OCI-LY7 (cell line): Measurements from ENCODE around the gene ICE1. TPM values are rescaled to one million over a fixed set of nuclear protein-coding genes. Genes with fewer than 3 reads are reported as not detected.

Source experiments
- BruUV-seq: library from RNA; stranded (reverse); fragments of 400-500 nt; replicated peaks from 2 replicates; lab custom pipeline; 2021; lab: Mats Ljungman, UMichigan
- CTCF ChIA-PET: fragments of 300-600 bp; sonication (Branson Sonifier 250); formaldehyde crosslinking; loops from one replicate; lab custom pipeline; 2022; ENCODE audit warnings: antibody characterized with exemption; ENCODE audit not compliant: unreplicated experiment; lab: Charles Lee
- POLR2A ChIA-PET: fragments of 300-600 bp; sonication (Branson Sonifier 250); formaldehyde crosslinking; loops from one replicate; lab custom pipeline; 2022; ENCODE audit warnings: antibody characterized with exemption; lab: Charles Lee
- DNase-seq: peaks from one replicate; pipeline ENCODE4 v3.0.0-alpha.2; 2015; ENCODE audit warnings: low spot score
- H2AFZ ChIP-seq: fragments of 200-600 bp; sonication (generic), shearing (Covaris generic); 2 replicates; pipeline ENCODE4 v1.6.1; 2014; ENCODE audit warnings: mild to moderate bottlenecking, antibody characterized with exemption, low read length, moderate library complexity
- H3K27ac ChIP-seq: fragments of 200-600 bp; sonication (generic); 2 replicates; pipeline ENCODE4 v1.5.1; 2014; ENCODE audit warnings: mixed run types, low read depth, mild to moderate bottlenecking, moderate library complexity, low read length, inconsistent platforms; ENCODE audit not compliant: poor library complexity, severe bottlenecking
- H3K36me3 ChIP-seq: fragments of 200-600 bp; sonication (generic); 2 replicates; pipeline ENCODE4 v1.6.1; 2014; ENCODE audit warnings: mild to moderate bottlenecking, antibody characterized with exemption, low read length, moderate library complexity, mixed read lengths; ENCODE audit not compliant: insufficient read depth
- H3K4me1 ChIP-seq: fragments of 200-600 bp; sonication (generic); 2 replicates; pipeline ENCODE4 v1.5.1; 2014; ENCODE audit warnings: mild to moderate bottlenecking, low read length; ENCODE audit not compliant: insufficient read depth, poor library complexity, severe bottlenecking
- H3K4me2 ChIP-seq: fragments of 200-600 bp; sonication (generic); 2 replicates; pipeline ENCODE4 v1.6.1; 2014; ENCODE audit warnings: mild to moderate bottlenecking, low read length
- H3K4me3 ChIP-seq: fragments of 200-600 bp; sonication (generic); 2 replicates; pipeline ENCODE4 v1.5.1; 2014; ENCODE audit warnings: mild to moderate bottlenecking, low read depth, low read length; ENCODE audit not compliant: poor library complexity, severe bottlenecking
- H3K79me2 ChIP-seq: fragments of 200-600 bp; sonication (generic); 2 replicates; pipeline ENCODE4 v1.6.1; 2016; ENCODE audit warnings: low read depth, mild to moderate bottlenecking, low read length, moderate library complexity, mixed read lengths; ENCODE audit not compliant: insufficient read depth
- H3K9me2 ChIP-seq: fragments of 200-600 bp; sonication (generic); 2 replicates; pipeline ENCODE4 v1.6.1; 2016; ENCODE audit warnings: mild to moderate bottlenecking, low read length, mixed read lengths; ENCODE audit not compliant: insufficient read depth
- H3K9me3 ChIP-seq: fragments of 200-600 bp; sonication (generic); 2 replicates; pipeline ENCODE4 v1.6.1; 2014; ENCODE audit warnings: mild to moderate bottlenecking, mixed run types, low read length, mixed read lengths
- H4K20me1 ChIP-seq: fragments of 200-600 bp; sonication (generic); 2 replicates; pipeline ENCODE4 v1.6.1; 2014; ENCODE audit warnings: mild to moderate bottlenecking, antibody characterized with exemption, low read length, moderate library complexity, mixed read lengths; ENCODE audit not compliant: insufficient read depth
- EZH2phosphoT487 ChIP-seq: fragments of 200-600 bp; sonication (generic); IDR thresholded peaks from 2 replicates; pipeline ENCODE4 v1.6.1; 2018; ENCODE audit warnings: low read depth, borderline replicate concordance, mild to moderate bottlenecking, mixed run types, antibody characterized with exemption, low read length, moderate library complexity, mixed read lengths
- intact Hi-C: fragments of 100-400 bp; cut with micrococcal nuclease; formaldehyde crosslinking; loops from one replicate; pipeline ENCODE4 v1.10.0; 2022; ENCODE audit not compliant: unreplicated experiment
- total RNA-seq, 2 experiments: library from RNA; depleted of rRNA in 1 of 2; stranded (reverse); fragments of >200 nt in 1 of 2; shearing (Covaris generic) in 1 of 2; gene quantifications; 2 replicates each; pipeline ENCODE4 v1.2.3, GENCODE V29; 2014 to 2022
- TF ChIP-seq, protein P1 (sequence below): fragments of 200-600 bp; sonication (generic); conservative IDR thresholded peaks from 2 replicates; pipeline ENCODE4 v1.5.1; 2014; ENCODE audit warnings: mild to moderate bottlenecking, antibody characterized with exemption, low read length, moderate library complexity, mixed read lengths

Gene ICE1
- total RNA-seq, 2 experiments from 2014 or later = 25.2 to 28.0 TPM

DNA sequence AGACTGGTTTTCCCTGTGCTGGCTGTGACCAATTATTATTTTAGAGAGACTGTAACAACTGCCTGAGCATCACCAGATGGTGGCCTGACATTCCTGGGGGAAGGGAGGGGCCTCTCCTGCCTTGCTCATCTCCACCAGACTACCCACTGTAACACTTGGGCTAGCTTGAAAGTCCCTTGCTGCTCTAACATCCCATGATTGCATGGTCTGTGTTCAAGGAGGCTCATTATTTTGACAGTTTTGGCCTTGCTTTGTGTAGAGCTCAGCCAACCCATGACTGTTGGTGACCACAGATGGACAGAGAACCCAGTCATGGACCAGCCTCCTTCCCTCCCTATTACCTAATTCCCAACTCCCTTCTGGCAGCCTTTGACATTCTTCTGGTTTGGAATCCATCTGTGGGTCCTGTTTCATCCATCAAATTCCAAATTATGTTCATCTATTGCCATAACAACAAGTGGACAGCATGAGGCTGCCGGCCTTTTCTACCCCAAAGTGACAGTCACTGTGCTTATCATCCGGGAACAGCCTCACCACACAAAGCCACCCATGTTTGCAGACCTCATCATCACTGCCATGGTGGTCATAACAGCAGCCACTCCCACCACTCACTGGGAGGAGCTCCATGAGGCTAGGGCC lies 49.0 kb upstream of the ICE1 start:
- no peaks in the 10 kb centered on the region for H4K20me1 ChIP-seq
- H2AFZ ChIP-seq = no peak overlapping the region
- no peaks in the 10 kb centered on the region for H3K4me1 ChIP-seq
- H3K4me2 ChIP-seq = no peak overlapping the region
- no peaks in the 10 kb centered on the region for H3K79me2 ChIP-seq
- H3K36me3 ChIP-seq = no peaks in the 10 kb centered on the region
- no peak for TF ChIP-seq EZH2phosphoT487
- TF ChIP-seq, protein P1, sequence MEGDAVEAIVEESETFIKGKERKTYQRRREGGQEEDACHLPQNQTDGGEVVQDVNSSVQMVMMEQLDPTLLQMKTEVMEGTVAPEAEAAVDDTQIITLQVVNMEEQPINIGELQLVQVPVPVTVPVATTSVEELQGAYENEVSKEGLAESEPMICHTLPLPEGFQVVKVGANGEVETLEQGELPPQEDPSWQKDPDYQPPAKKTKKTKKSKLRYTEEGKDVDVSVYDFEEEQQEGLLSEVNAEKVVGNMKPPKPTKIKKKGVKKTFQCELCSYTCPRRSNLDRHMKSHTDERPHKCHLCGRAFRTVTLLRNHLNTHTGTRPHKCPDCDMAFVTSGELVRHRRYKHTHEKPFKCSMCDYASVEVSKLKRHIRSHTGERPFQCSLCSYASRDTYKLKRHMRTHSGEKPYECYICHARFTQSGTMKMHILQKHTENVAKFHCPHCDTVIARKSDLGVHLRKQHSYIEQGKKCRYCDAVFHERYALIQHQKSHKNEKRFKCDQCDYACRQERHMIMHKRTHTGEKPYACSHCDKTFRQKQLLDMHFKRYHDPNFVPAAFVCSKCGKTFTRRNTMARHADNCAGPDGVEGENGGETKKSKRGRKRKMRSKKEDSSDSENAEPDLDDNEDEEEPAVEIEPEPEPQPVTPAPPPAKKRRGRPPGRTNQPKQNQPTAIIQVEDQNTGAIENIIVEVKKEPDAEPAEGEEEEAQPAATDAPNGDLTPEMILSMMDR = no peak
- H3K9me3 ChIP-seq = no peaks in the 10 kb centered on the region
- H3K27ac ChIP-seq = no peak overlapping the region
- ChIA-PET POLR2A (no interaction called here), CTCF (no interaction called here)
- no peak for DNase-seq
- H3K9me2 ChIP-seq = no peaks in the 10 kb centered on the region
- no peak overlapping the region for H3K4me3 ChIP-seq
- BruUV-seq = no TSS peak
- intact Hi-C loops = no loop called here

DNA sequence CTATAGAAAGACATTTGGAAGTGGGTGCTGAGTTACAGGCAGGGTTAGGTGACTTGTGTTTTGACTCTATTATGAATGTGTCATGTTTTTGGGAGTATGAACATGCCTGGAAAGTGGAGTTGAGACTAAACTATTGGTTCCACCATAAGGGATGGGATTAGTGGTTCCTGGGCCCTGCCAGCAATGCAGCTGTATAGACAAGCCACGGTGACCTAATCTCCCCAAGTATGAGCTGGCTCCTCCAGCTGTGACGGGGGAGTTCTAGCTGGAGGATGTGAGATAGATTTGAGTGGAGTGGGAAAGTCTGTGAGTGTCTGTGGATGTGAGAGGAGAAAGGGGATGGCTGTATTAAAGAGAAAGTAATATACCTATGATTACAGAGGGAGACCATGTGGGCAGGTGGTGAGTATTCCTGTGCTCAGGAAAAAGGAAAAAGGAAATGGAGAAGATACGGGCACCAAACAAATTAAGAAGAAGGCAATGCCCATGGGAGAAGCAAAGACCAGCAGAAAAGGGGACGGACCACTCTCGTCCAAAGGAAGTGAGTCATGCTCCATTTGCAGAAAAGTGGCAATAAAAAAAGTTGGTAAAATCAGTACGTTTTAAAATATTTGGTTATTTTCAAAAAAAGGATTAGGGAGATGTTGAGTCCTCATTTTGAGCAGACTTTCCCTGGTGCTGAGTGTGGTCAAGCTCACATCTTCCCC lies 48.3 kb upstream of the ICE1 start:
- TF ChIP-seq EZH2phosphoT487 = no peak
- TF ChIP-seq, protein P1 = no peak
- Histone ChIP-seq H2AFZ (no peak overlapping the region), H4K20me1 (no peaks in the 10 kb centered on the region), H3K9me2 (no peaks in the 10 kb centered on the region), H3K4me2 (no peak overlapping the region), H3K4me1 (no peaks in the 10 kb centered on the region), H3K36me3 (no peaks in the 10 kb centered on the region), H3K4me3 (no peak overlapping the region), H3K79me2 (no peaks in the 10 kb centered on the region), H3K27ac (no peak overlapping the region), H3K9me3 (no peaks in the 10 kb centered on the region)
- BruUV-seq = no TSS peak
- DNase-seq = no peak
- CTCF ChIA-PET = no interaction called here
- intact Hi-C loops = no loop called here
- POLR2A ChIA-PET = no interaction called here

DNA sequence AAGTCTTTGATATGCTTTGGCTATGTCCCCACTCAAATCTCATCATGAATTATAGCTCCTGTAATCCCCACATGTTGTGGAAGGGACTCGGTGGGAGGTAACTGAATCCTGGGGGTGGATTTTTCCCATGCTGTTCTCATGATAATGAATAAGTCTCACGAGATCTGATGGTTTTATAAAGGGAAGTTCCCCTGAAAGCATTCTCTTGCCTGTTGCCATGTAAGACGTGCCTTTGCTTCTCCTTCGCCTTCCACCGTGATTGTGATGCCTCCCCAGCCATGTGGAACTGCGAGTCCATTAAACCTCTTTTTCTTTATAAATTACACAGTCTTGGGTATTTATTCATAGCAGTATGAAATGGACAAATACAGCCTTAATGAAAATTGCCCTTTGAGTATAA lies 44.7 kb upstream of the ICE1 start:
- H3K4me3 ChIP-seq = no peak overlapping the region
- H2AFZ ChIP-seq = no peak overlapping the region
- CTCF ChIA-PET = no interaction called here
- no peaks in the 10 kb centered on the region for H3K4me1 ChIP-seq
- POLR2A ChIA-PET = no interaction called here
- no peak for TF ChIP-seq EZH2phosphoT487
- TF ChIP-seq, protein P1 = no peak
- no peaks in the 10 kb centered on the region for H4K20me1 ChIP-seq
- no peaks in the 10 kb centered on the region for H3K9me2 ChIP-seq
- intact Hi-C loops = no loop called here
- no peak overlapping the region for H3K27ac ChIP-seq
- H3K36me3 ChIP-seq = no peaks in the 10 kb centered on the region
- no peak overlapping the region for H3K4me2 ChIP-seq
- H3K9me3 ChIP-seq = no peaks in the 10 kb centered on the region
- no TSS peak for BruUV-seq
- no peaks in the 10 kb centered on the region for H3K79me2 ChIP-seq
- DNase-seq = no peak
